MM.1S (cell line): ENCODE data around the gene NKG7.

Experiments used
- CTCF ChIP-seq: fragments of 300-600 bp; sonication (generic); IDR thresholded peaks from 2 replicates; pipeline ENCODE4 v1.5.1; 2016; ENCODE audit warnings: antibody characterized with exemption, low read length, mixed read lengths
- EZH2 ChIP-seq: fragments of 300-600 bp; sonication (generic); optimal IDR thresholded peaks from 2 replicates; pipeline ENCODE3; 2017; ENCODE audit warnings: low read depth, mild to moderate bottlenecking, antibody characterized with exemption, low read length, mixed read lengths

- no peak for TF ChIP-seq CTCF
- no peak for TF ChIP-seq EZH2
Measured at GRCh38 chr19:51417810-51418157, 45.3 kb upstream of the NKG7 start.
